Measurements from ENCODE around the gene COL19A1.

DNA sequence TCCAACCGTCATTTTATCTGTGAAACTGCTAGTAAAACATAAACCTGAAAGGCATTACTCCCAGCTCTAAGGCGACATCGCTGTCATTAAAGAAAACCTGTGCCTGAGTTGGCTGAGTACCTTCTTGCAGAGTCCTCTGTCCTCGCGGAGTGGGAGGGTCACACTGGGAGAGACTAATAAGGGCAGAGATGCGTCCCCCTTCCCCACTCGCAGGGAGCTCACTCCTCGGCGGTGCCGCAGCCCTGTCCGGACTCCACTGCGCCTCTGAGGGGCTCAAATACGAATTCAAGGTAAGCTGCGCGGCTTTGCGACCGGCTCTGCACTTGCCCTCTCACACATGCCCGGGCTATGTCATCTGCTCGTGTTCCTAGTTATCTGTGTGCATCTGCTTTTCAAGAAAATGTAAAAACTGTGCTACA lies at the start of gene COL19A1:
- TF ChIP-seq ZNF274 (IDR thresholded peaks at IDR 0.05; ENCODE audit: low read depth, low read length) = no peak
- TF ChIP-seq YY1 (IDR thresholded peaks at IDR 0.05; ENCODE audit: insufficient read depth, insufficient read length) = no peak
- no peak for TF ChIP-seq SUZ12 (IDR thresholded peaks at IDR 0.05; ENCODE audit: extremely low read depth, insufficient read depth, insufficient read length)

Measured in NT2/D1 (cell line).